Liver (tissue), 9 donors: Measurements from ENCODE around the gene KCNIP1. TPM values are rescaled to one million over a fixed set of nuclear protein-coding genes. Genes with fewer than 3 reads are reported as not detected.

Experiments
- DNase-seq: peaks from one replicate; pipeline ENCODE4 v3.0.0-alpha.2; 2017; ENCODE audit warnings: low spot score
- H3K27ac ChIP-seq, 2 donors: one replicate each; pipeline ENCODE4 v1.7.0; 2013; ENCODE audit warnings: inconsistent platforms in 2 of 2, low read length in 2 of 2, control low read depth in 1 of 2, low read depth in 1 of 2, mild to moderate bottlenecking in 1 of 2
- H3K27me3 ChIP-seq, 4 donors: one replicate each; pipeline versions ENCODE4 v1.6.1 to v1.7.0; 2013; ENCODE audit warnings: low read length in 3 of 4, inconsistent platforms in 1 of 4, mild to moderate bottlenecking in 1 of 4, moderate library complexity in 1 of 4; ENCODE audit not compliant: control insufficient read depth in 4 of 4, insufficient read depth in 4 of 4
- H3K36me3 ChIP-seq, 4 donors: one replicate each; pipeline versions ENCODE4 v1.6.1 to v1.7.0; 2013; ENCODE audit warnings: low read length in 3 of 4, mild to moderate bottlenecking in 3 of 4, low read depth in 1 of 4, moderate library complexity in 1 of 4; ENCODE audit not compliant: control insufficient read depth in 4 of 4, insufficient read depth in 3 of 4
- H3K4me1 ChIP-seq, 4 donors: one replicate each; pipeline versions ENCODE4 v1.6.1 to v1.7.0; 2013; ENCODE audit warnings: low read length in 3 of 4, mild to moderate bottlenecking in 3 of 4, moderate library complexity in 1 of 4; ENCODE audit not compliant: control insufficient read depth in 4 of 4, insufficient read depth in 4 of 4
- H3K4me3 ChIP-seq, 3 donors: one replicate each; pipeline versions ENCODE4 v1.6.1 to v1.7.0; 2013; ENCODE audit warnings: low read length in 3 of 3, control low read depth in 1 of 3, low read depth in 1 of 3, mild to moderate bottlenecking in 1 of 3
- H3K9ac ChIP-seq, 2 donors: one replicate each; pipeline ENCODE4 v1.7.0; 2013; ENCODE audit warnings: low read length in 2 of 2, mild to moderate bottlenecking in 2 of 2, moderate library complexity in 2 of 2, control low read depth in 1 of 2, low read depth in 1 of 2
- H3K9me3 ChIP-seq, 4 donors: one replicate each; pipeline versions ENCODE4 v1.6.1 to v1.7.0; 2013; ENCODE audit warnings: low read length in 3 of 4; ENCODE audit not compliant: control insufficient read depth in 4 of 4
- ATF3 ChIP-seq: IDR thresholded peaks from 2 replicates; pipeline ENCODE4 v1.6.1; 2016; ENCODE audit warnings: antibody characterized with exemption
- CTCF ChIP-seq: fragments of 150-350 bp; IDR thresholded peaks from 2 replicates; pipeline ENCODE4 v1.5.1; 2017; ENCODE audit warnings: improper control_type of control experiment, low read depth, low read length; ENCODE audit not compliant: missing input control
- EGR1 ChIP-seq, 2 donors: IDR thresholded peaks; 2 replicates each; pipeline ENCODE4 v1.6.1; 2016 to 2018; ENCODE audit warnings: antibody characterized with exemption in 2 of 2, low read depth in 2 of 2
- FOXA1 ChIP-seq: IDR thresholded peaks from 2 replicates; pipeline ENCODE4 v1.6.1; 2016; ENCODE audit warnings: antibody characterized with exemption
- FOXA2 ChIP-seq: IDR thresholded peaks from 2 replicates; pipeline ENCODE4 v1.6.1; 2016; ENCODE audit warnings: antibody characterized with exemption
- GABPA ChIP-seq, 2 donors: IDR thresholded peaks in 1 of 2; conservative IDR thresholded peaks in 1 of 2; 2 replicates each; pipeline ENCODE4 v1.6.1; 2016; ENCODE audit warnings: antibody characterized with exemption in 2 of 2, mild to moderate bottlenecking in 1 of 2, moderate library complexity in 1 of 2
- HNF4A ChIP-seq, 2 donors: conservative IDR thresholded peaks; 2 replicates each; pipeline ENCODE4 v1.6.1; 2016; ENCODE audit warnings: antibody characterized with exemption in 2 of 2, mild to moderate bottlenecking in 2 of 2
- NR2F2 ChIP-seq: IDR thresholded peaks from 2 replicates; pipeline ENCODE4 v1.6.1; 2016; ENCODE audit warnings: antibody characterized with exemption
- RAD21 ChIP-seq, 2 donors: IDR thresholded peaks; 2 replicates each; pipeline ENCODE4 v1.6.1; 2016; ENCODE audit warnings: antibody characterized with exemption in 2 of 2, mild to moderate bottlenecking in 2 of 2
- REST ChIP-seq: IDR thresholded peaks from 2 replicates; pipeline ENCODE4 v1.6.1; 2016; ENCODE audit warnings: antibody characterized with exemption, mild to moderate bottlenecking
- RXRA ChIP-seq, 2 donors: IDR thresholded peaks; 2 replicates each; pipeline ENCODE4 v1.6.1; 2017 to 2018; ENCODE audit warnings: antibody characterized with exemption in 2 of 2, mild to moderate bottlenecking in 1 of 2
- SP1 ChIP-seq: IDR thresholded peaks from 2 replicates; pipeline ENCODE4 v1.6.1; 2018; ENCODE audit warnings: antibody characterized with exemption, mild to moderate bottlenecking
- TAF1 ChIP-seq: conservative IDR thresholded peaks from 2 replicates; pipeline ENCODE4 v1.6.1; 2016; ENCODE audit warnings: antibody characterized with exemption, mild to moderate bottlenecking
- YY1 ChIP-seq: IDR thresholded peaks from 2 replicates; pipeline ENCODE4 v1.6.1; 2016; ENCODE audit warnings: antibody characterized with exemption, mild to moderate bottlenecking
- ZBTB33 ChIP-seq: IDR thresholded peaks from 2 replicates; pipeline ENCODE4 v1.6.1; 2016; ENCODE audit warnings: antibody characterized with exemption
- WGBS: extraction: QIAGEN DNeasy Blood & Tissue Kit; methylation state at CpG from one replicate; pipeline ENCODE4 v1.1.7; 2013; 5-methylcytosine and 5-hydroxymethylcytosine counted together
- polyA plus RNA-seq, 2 donors: library from polyadenylated mRNA; stranded (reverse) in 1 of 2; unstranded in 1 of 2; fragments of 200-250 nt in 1 of 2; fragments of >200 nt in 1 of 2; fragmentation: Nextera tagmentation in 1 of 2; extraction: Ambion mirVana in 1 of 2; gene quantifications; one replicate each; pipeline versions ENCODE4 v1.2.1 to v1.2.3, GENCODE V29; 2013 to 2015
- total RNA-seq, 2 donors: library from RNA; depleted of rRNA; stranded (reverse); fragments of >200 nt; gene quantifications; one replicate each; pipeline ENCODE4 v1.2.3, GENCODE V29; 2014
- TF ChIP-seq, protein P1 (sequence below): IDR thresholded peaks from 2 replicates; pipeline ENCODE4 v1.6.1; 2016; ENCODE audit warnings: antibody characterized with exemption
- donor health status: healthy.
- donor health status: healthy.
- donor health status: healthy.
- donor health status: healthy.
- donor health status: healthy.

KCNIP1 gene
- total and polyA plus RNA-seq, 4 donors, result 0.08 to 0.23 TPM; not detected in 2

DNA sequence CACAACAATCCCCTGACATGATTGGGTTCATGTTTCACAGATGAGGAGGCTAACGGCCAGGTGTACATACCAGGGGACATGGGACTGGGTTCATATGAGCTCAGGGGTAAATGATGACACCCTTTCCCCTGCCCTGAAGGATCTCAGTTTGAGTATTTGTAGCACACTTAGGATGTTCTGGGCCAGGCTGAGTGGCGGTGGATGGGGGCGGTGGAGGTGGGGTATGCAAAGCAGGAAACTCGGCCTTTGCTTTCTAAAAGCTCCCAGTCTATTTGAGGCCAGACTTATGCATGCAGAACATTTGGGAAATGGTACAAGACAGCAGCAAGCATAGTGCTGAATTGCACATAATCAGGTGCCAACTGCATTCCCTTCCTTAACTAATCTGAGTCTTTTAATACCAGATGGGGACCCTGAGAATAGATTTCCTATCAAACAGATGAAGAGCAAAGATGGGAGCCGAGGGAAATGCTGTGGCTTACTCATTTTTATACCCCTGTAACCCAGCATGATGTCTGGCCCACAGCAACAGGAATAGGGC lies 4.9 kb upstream of the KCNIP1 start:
- Histone ChIP-seq H3K9me3 (peaks cover 0 to 7% (median 5%) of the 10 kb centered on the region in 4 donors), H3K4me1 (no peaks in the 10 kb centered on the region), H3K4me3 (no peak overlapping the region), H3K27ac (no peak overlapping the region), H3K9ac (no peak overlapping the region), H3K36me3 (no peaks in the 10 kb centered on the region), H3K27me3 (peaks cover 0 to 2% (median 0%) of the 10 kb centered on the region in 4 donors)
- DNase-seq, result no peak
- TF ChIP-seq ZBTB33 (no peak), TAF1 (no peak), REST (no peak), GABPA (IDR thresholded peaks at IDR 0.05 in 1 of 2, conservative IDR thresholded peaks at IDR 0.05 in 1 of 2) (no peak), NR2F2 (no peak)
- TF ChIP-seq, protein P1, sequence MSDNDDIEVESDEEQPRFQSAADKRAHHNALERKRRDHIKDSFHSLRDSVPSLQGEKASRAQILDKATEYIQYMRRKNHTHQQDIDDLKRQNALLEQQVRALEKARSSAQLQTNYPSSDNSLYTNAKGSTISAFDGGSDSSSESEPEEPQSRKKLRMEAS, result no peak
- 78% methylated on average over 5 of the region's 5 CpGs for WGBS

- no peaks in the 10 kb centered on the region for H3K36me3 ChIP-seq
- WGBS, result 95% methylated on average over 2 of the region's 2 CpGs
- H3K27ac ChIP-seq, result no peak overlapping the region
- DNase-seq, result no peak
- peaks cover 0 to 2% (median 0%) of the 10 kb centered on the region in 4 donors for H3K27me3 ChIP-seq
- no peak overlapping the region for H3K9ac ChIP-seq
- no peak for TF ChIP-seq TAF1
- TF ChIP-seq, protein P1, result no peak
- TF ChIP-seq HNF4A (conservative IDR thresholded peaks at IDR 0.05), result no peak
- no peak for TF ChIP-seq RXRA (IDR thresholded peaks at IDR 0.05)
- no peak for TF ChIP-seq ATF3
- TF ChIP-seq YY1, result no peak
- TF ChIP-seq FOXA2, result no peak
- TF ChIP-seq RAD21 (IDR thresholded peaks at IDR 0.05), result no peak
- no peak for TF ChIP-seq SP1
- no peak for TF ChIP-seq EGR1 (IDR thresholded peaks at IDR 0.05; ENCODE audit: low read depth in 2 of 2)
- TF ChIP-seq REST, result no peak
- TF ChIP-seq CTCF, result no peak
- TF ChIP-seq FOXA1, result no peak
- no peak overlapping the region for H3K4me3 ChIP-seq
- H3K4me1 ChIP-seq, result peaks cover 0 to 4% (median 0%) of the 10 kb centered on the region in 4 donors
- H3K9me3 ChIP-seq, result peaks cover 0 to 7% (median 5%) of the 10 kb centered on the region in 4 donors
Observed at GRCh38 chr5:170499621-170500020, 4.2 kb upstream of the KCNIP1 start.
